Calu3 (cell line): Measurements from ENCODE around the gene RANBP1. TPM values are rescaled to one million over a fixed set of nuclear protein-coding genes. Genes with fewer than 3 reads are reported as not detected.
A peak's percentile ranks its signal among the peaks of the same experiment; 100 is the strongest.

Experiments used
- BruUV-seq: library from RNA; stranded (reverse); fragments of 400-500 nt; replicated peaks from 2 replicates; lab custom pipeline; 2021; lab: Mats Ljungman, UMichigan
- CTCF ChIA-PET: fragments of 300-600 bp; sonication (Branson Sonifier 250); formaldehyde crosslinking; loops from one replicate; lab custom pipeline; 2022; ENCODE audit warnings: antibody characterized with exemption; lab: Charles Lee
- DNase-seq: peaks from one replicate; pipeline ENCODE4 v3.0.0; 2022
- H3K27ac Mint-ChIP-seq: one replicate; pipeline ENCODE4 v1.8.0; 2022; ENCODE audit warnings: mixed read lengths; ENCODE audit not compliant: unreplicated experiment
- H3K27me3 Mint-ChIP-seq: one replicate; pipeline ENCODE4 v1.8.0; 2022; ENCODE audit warnings: mixed read lengths; ENCODE audit not compliant: unreplicated experiment
- H3K36me3 Mint-ChIP-seq: one replicate; pipeline ENCODE4 v1.8.0; 2022; ENCODE audit warnings: mild to moderate bottlenecking, moderate library complexity, mixed read lengths; ENCODE audit not compliant: insufficient read depth, unreplicated experiment
- H3K4me1 Mint-ChIP-seq: one replicate; pipeline ENCODE4 v1.8.0; 2022; ENCODE audit warnings: mild to moderate bottlenecking, low read depth, mixed read lengths; ENCODE audit not compliant: unreplicated experiment
- H3K4me3 Mint-ChIP-seq: one replicate; pipeline ENCODE4 v1.8.0; 2022; ENCODE audit warnings: mild to moderate bottlenecking, low read depth, moderate library complexity, mixed read lengths; ENCODE audit not compliant: unreplicated experiment
- H3K9me3 Mint-ChIP-seq: one replicate; pipeline ENCODE4 v1.8.0; 2022; ENCODE audit warnings: low read depth, mixed read lengths; ENCODE audit not compliant: unreplicated experiment
- intact Hi-C: fragments of 100-400 bp; cut with micrococcal nuclease; formaldehyde crosslinking; loops from one replicate; pipeline ENCODE4 v1.10.0; 2022; ENCODE audit not compliant: unreplicated experiment
- total RNA-seq: library from RNA; stranded (reverse); gene quantifications from 2 replicates; pipeline ENCODE4 v1.2.3, GENCODE V29; 2022
- TF ChIP-seq, protein P1 (sequence below): fragments of 200-600 bp; IDR thresholded peaks from one replicate; pipeline ENCODE4 v1.8.0; 2022; ENCODE audit warnings: antibody characterized with exemption; ENCODE audit not compliant: unreplicated experiment

The RANBP1 gene
- total RNA-seq, 1 experiment from 2014 or later = 208 TPM

DNA sequence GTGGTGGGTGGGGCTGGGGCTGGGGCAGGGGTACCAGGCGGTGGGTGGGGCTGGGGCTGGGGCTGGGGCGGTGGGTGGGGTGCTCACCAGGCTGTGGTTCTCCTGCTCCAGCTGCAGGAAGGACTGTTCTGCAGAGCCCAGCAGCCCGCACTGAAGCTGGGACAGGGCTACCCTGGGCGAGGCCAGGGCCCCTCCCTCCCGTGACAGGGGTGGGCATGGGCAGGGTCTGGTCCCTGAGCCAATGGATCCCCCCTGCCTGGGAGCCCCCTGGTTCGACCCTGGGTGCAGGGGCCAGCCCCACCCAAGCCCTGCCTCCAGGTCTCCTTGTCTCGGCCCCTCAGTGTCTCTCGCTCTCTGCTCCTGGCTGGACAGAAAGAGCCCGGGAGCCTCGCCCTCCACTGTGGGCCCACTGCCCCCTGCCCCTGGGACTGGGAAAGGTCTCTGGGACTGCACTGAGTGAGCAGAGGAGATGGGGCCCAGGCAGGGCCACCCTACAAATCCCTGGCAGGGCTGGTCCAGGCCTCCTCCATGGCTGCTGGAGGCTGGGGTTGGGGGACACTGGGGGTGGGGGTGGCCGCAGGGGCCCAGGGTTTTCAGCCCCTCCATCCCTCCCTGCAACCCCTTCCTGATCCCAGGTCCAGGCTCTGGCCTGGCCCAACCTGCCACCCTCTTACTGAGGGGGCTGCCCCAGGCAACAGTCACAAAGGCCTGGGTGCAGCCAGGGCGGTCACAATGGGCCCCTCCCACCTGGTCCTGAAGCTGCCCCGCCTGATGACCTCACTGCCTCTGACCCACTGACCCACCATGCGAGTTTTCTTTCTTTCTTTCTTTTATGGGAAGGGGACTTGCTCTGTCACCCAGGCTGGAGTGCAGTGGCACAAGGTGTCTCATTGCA is 34.7 kb downstream of the RANBP1 start, which contains the start of gene CCDC188:
Gene CCDC188 (minus strand): TSS at position 675 of the 895 bp plus-strand sequence. CDS start 69 bp downstream, at position 606.
- Mint-ChIP-seq H3K27me3 (peaks cover 21% of the 10 kb centered on the region), H3K4me1 (no peaks in the 10 kb centered on the region), H3K4me3 (no peak within 1 kb of the TSS), H3K9me3 (no peaks in the 10 kb centered on the region), H3K27ac (no peak within 1 kb of the TSS), H3K36me3 (peaks cover 18% of the 10 kb centered on the region)
- CTCF ChIA-PET = interaction anchor here (0.6 kb wide), 1 partner anchor 135 kb away, joined by 4 read pairs; no protein-coding TSS in a partner anchor
- intact Hi-C loops = no loop called here
- TF ChIP-seq, protein P1, sequence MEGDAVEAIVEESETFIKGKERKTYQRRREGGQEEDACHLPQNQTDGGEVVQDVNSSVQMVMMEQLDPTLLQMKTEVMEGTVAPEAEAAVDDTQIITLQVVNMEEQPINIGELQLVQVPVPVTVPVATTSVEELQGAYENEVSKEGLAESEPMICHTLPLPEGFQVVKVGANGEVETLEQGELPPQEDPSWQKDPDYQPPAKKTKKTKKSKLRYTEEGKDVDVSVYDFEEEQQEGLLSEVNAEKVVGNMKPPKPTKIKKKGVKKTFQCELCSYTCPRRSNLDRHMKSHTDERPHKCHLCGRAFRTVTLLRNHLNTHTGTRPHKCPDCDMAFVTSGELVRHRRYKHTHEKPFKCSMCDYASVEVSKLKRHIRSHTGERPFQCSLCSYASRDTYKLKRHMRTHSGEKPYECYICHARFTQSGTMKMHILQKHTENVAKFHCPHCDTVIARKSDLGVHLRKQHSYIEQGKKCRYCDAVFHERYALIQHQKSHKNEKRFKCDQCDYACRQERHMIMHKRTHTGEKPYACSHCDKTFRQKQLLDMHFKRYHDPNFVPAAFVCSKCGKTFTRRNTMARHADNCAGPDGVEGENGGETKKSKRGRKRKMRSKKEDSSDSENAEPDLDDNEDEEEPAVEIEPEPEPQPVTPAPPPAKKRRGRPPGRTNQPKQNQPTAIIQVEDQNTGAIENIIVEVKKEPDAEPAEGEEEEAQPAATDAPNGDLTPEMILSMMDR = no peak
- DNase-seq = no peak
- no TSS peak for BruUV-seq

DNA sequence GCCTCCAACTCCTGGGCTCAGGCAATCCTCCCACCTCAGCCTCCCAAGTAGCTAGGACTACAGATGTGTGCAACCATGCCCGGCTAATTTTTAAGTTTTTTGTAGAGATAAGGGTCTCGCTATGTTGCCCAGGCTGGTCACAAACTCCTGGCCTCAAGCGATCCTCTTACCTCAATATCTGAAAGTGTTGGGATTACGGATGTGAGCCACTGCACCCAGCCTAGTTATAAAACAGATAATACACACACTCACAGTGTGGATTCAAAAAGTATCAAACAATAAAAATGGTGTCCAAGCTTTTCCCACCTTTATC is 35.3 kb downstream of the RANBP1 start:
- intact Hi-C loops = no loop called here
- CTCF ChIA-PET = interaction anchor here (0.6 kb wide), 1 partner anchor 135 kb away, joined by 4 read pairs; no protein-coding TSS in a partner anchor
- H3K27ac Mint-ChIP-seq = no peak overlapping the region

DNA sequence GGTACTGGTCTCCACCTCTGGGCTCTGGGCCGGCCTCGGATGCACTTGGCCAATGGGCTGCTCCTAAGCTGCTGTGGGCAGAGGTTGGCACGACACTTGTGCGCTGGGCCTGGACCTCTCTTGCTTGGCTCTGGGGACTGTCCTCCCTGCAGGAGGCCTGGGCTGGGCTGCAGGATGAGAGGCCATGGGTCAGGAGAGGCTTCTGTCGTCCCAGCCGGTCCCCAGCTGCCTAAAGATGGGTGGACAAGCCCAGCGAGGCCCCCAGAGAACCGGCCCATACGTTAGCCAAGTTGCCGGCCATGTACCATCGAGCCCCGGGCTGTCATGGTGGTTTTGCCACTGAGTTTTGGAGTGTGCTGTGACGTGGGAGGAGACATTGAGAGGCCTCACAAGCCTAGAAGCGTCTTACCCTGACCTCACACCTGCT is 36.6 kb downstream of the RANBP1 start:
- H3K36me3 Mint-ChIP-seq = peaks cover 18% of the 10 kb centered on the region
- CTCF ChIA-PET = no interaction called here
- no TSS peak for BruUV-seq

More for the DNA sequence above, 35.3 kb downstream of the RANBP1 start:
- no peak for DNase-seq
- peaks cover 21% of the 10 kb centered on the region for H3K27me3 Mint-ChIP-seq
- TF ChIP-seq, protein P1 = no peak
- H3K36me3 Mint-ChIP-seq = peaks cover 18% of the 10 kb centered on the region
- no peak overlapping the region for H3K4me3 Mint-ChIP-seq
- BruUV-seq = no TSS peak
- no peaks in the 10 kb centered on the region for H3K9me3 Mint-ChIP-seq
- H3K4me1 Mint-ChIP-seq = no peaks in the 10 kb centered on the region

DNA sequence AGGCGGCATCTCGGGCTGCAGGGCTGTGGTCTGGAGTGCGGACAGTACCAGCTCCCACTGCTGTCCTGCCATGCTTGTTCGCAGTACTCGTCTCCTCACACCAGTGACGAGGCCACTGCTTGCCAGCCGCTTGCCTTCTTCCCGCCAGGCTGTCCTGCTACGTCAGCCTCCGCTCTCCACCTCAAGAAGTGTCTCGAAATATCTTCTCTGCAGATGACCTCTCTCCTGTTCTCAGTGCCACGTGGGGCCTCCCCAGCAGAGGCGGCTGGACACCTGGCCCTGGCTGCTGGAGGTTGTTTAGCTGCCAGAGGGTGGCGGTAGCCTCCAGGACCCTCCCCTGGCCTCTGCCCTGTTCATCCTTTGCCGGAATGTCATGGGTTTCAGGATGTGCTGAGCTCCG is 38.0 kb downstream of the RANBP1 start:
- no peaks in the 10 kb centered on the region for H3K9me3 Mint-ChIP-seq
- H3K4me3 Mint-ChIP-seq = no peak overlapping the region
- intact Hi-C loops = no loop called here
- TF ChIP-seq, protein P1 = no peak
- CTCF ChIA-PET = interaction anchor here (0.5 kb wide), 1 partner anchor 86 kb away, joined by 3 read pairs; no protein-coding TSS in a partner anchor
- H3K36me3 Mint-ChIP-seq = peaks cover 18% of the 10 kb centered on the region
- peaks cover 40% of the 10 kb centered on the region for H3K27me3 Mint-ChIP-seq
- H3K27ac Mint-ChIP-seq = peak overlapping the region; percentile 19
- BruUV-seq = no TSS peak
- no peak for DNase-seq
- H3K4me1 Mint-ChIP-seq = no peaks in the 10 kb centered on the region

More for the DNA sequence above, 36.6 kb downstream of the RANBP1 start:
- H3K27ac Mint-ChIP-seq = no peak overlapping the region
- DNase-seq = no peak
- H3K4me3 Mint-ChIP-seq = no peak overlapping the region
- peaks cover 32% of the 10 kb centered on the region for H3K27me3 Mint-ChIP-seq
- intact Hi-C loops = no loop called here
- H3K9me3 Mint-ChIP-seq = no peaks in the 10 kb centered on the region
- TF ChIP-seq, protein P1 = no peak
- H3K4me1 Mint-ChIP-seq = no peaks in the 10 kb centered on the region
